Renal cortical epithelial cell (primary cell): ENCODE results near the gene DSE. TPM values are rescaled to one million over a fixed set of nuclear protein-coding genes. Genes with fewer than 3 reads are reported as not detected.

ENCODE experiments used
- DNase-seq: peaks from one replicate; pipeline ENCODE4 v3.0.0-alpha.2; 2011; ENCODE audit warnings: low read depth
- total RNA-seq: library from RNA; depleted of rRNA; stranded (reverse); fragments of >200 nt; gene quantifications from 2 replicates; pipeline ENCODE4 v1.2.3, GENCODE V29; 2014

Gene DSE
- total RNA-seq, 1 donor from 2014 or later, result 149 TPM

- peak; percentile 69 for DNase-seq
Observed at GRCh38 chr6:116476002-116476678, 105.4 kb downstream of the DSE start.

DNA sequence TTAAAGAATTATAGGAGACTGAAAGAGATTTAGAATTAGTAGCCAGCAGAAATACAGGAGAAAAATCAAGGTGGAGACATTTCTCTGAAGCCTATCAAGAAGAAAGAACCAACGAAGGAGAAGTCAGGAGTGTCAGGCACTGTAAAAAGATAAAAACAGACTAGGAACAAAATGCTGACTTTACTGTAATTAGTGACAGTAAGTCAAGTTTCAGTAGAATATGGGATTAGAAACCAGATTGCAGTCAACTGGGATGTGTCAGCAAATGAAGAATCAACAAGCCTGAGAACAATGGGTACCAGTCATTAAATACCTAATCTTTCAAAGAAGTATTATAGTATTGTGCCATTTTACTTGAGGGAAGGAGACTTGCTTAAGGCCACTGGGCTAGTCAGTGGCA lies 112.0 kb downstream of the DSE start:
- no peak for DNase-seq

DNA sequence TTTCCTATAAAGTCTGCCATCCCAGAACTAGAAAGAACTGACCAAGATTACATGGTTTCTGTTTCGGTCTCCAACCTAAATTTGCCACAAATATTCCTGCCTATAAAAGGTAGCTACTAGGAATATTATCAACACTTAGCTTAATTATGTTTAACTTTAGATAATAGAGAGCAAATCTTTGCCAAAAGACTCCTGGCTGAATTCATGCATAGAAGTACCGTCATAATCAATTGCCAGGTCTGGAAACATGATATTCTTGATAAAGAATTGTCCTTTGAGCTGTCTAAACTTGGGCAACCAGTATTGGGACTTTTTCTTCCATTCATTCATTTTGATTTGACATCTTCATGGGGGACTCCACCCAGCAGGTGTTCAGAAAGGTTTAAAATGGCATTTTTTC lies 112.9 kb downstream of the DSE start:
- DNase-seq, result no peak

DNA sequence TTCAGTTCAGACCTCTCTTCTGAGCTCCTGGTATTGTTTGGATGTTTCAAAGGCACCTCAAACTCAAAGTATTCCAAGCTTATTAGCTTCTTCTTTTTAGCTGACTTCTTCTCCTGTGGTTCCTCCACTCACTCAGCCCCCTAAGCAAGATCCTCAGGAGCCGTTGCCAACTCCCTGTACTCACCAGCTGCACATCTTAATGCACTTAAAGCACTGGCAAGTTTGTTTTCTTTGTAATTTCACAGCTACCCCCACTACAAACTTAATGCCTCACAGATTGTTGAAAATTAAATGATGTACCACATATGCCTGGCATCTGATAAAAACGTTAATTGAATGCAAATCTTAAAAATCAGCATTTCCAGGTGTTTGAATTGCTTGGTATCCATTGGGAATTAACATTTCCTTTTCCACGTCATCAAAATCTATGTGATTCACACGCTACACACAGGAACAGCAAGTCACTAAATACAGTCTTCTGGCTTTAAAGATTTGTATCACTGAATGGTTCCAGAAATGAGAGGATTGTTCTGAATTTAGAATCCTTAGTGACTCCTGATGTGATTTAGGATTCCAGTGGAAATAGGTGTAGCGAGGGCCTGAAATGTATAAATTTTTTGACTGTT lies 114.9 kb downstream of the DSE start:
- DNase-seq, result no peak

- no peak for DNase-seq
Observed at GRCh38 chr6:116491610-116492330, 121.0 kb downstream of the DSE start.

DNA sequence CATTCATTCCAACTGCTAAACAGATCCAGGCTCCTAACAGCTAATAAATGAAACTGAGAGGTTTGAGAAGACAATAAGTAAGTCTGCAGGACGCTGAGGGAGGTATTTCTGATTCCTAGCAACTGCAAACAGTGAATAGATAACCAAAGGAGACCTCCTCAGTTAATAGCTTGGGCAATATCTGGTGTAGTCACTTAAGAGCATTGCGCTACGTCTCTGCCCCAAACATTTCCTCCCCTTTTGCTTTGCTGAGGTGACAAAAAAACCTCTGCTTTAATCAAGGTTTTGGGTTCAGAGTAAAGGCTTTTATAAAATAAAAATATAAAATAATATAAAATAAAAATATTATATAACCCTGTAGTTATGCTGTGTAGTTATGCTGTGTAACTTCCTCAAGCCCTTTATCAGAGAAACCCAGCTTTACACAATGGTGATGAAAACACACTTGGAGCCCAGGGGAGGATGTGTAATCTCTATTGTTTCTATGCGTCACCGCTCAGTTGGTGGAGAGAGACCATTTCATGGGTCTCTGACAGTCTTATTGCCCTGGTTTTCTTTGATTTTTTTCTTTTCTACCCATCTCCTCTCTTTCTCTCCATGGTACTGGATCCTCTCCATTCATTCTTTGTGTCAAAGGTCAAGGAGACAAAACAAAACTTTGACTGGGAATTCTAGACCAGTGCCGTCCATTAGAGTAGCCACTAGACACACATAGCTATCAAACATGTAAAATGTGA lies 121.8 kb downstream of the DSE start:
- DNase-seq, result no peak

Other genes starting within 250 kb of the DSE start
- gene COL10A1, start 244.8 kb upstream of the DSE start, total RNA-seq, result not detected in 2 replicates
- gene TSPYL4, start 116.9 kb upstream of the DSE start, total RNA-seq, result 3.3 and 11.8 TPM in 2 replicates
- gene TSPYL1, start 91.0 kb upstream of the DSE start, total RNA-seq, result 102 and 115 TPM in 2 replicates
- 1.6 and 3.1 TPM in 2 replicates for gene CALHM6, start 90.4 kb downstream of the DSE start, total RNA-seq
- gene CALHM5, start 140.7 kb downstream of the DSE start, total RNA-seq, result 0.17 and 0.40 TPM in 2 replicates
- not detected in 2 replicates for gene TRAPPC3L, start 174.7 kb downstream of the DSE start, total RNA-seq
- gene CALHM4, start 182.8 kb downstream of the DSE start, total RNA-seq, result not detected in 2 replicates
- gene RWDD1, start 200.6 kb downstream of the DSE start, total RNA-seq, result 23.4 and 26.2 TPM in 2 replicates
- 1.5 TPM in 1 of 2 replicates, not detected in the other for gene RSPH4A, start 245.5 kb downstream of the DSE start, total RNA-seq